Progenitor cell of endocrine pancreas (in vitro differentiated cells): ENCODE results near the gene MANEA. TPM values are rescaled to one million over a fixed set of nuclear protein-coding genes. Genes with fewer than 3 reads are reported as not detected.
A peak's percentile ranks its signal among the peaks of the same experiment; 100 is the strongest.
"Not testable (repeated sequence)": the region's sequence is repeated elsewhere in the genome, so short reads cannot be mapped to it uniquely, and the experiment has no call there.

Experiments
- DNase-seq: peaks from one replicate; pipeline ENCODE4 v3.0.0; 2021; ENCODE audit warnings: low spot score; ENCODE audit not compliant: unreplicated experiment
- H3K27ac Mint-ChIP-seq: 2 replicates; pipeline ENCODE4 v1.8.0; 2021; ENCODE audit warnings: mild to moderate bottlenecking, moderate library complexity, mixed read lengths
- H3K27me3 Mint-ChIP-seq: 2 replicates; pipeline ENCODE4 v1.8.0; 2021; ENCODE audit warnings: mixed read lengths
- H3K36me3 Mint-ChIP-seq: 2 replicates; pipeline ENCODE4 v1.8.0; 2022; ENCODE audit warnings: mixed read lengths; ENCODE audit not compliant: insufficient read depth
- H3K4me1 Mint-ChIP-seq: 2 replicates; pipeline ENCODE4 v1.8.0; 2021; ENCODE audit warnings: low read depth, mixed read lengths
- H3K4me3 Mint-ChIP-seq: 2 replicates; pipeline ENCODE4 v1.8.0; 2021; ENCODE audit warnings: low read depth, mild to moderate bottlenecking, moderate library complexity, mixed read lengths
- H3K9me3 Mint-ChIP-seq: 2 replicates; pipeline ENCODE4 v1.8.0; 2021; ENCODE audit warnings: low read depth, mixed read lengths
- CTCF ChIP-seq: fragments of 200-600 bp; sonication (generic); IDR thresholded peaks from one replicate; pipeline ENCODE4 v1.5.0; 2021; ENCODE audit warnings: antibody characterized with exemption, mild to moderate bottlenecking; ENCODE audit not compliant: unreplicated experiment
- total RNA-seq: library from RNA; stranded (reverse); gene quantifications from 2 replicates; pipeline ENCODE4 v1.2.1, GENCODE V29; 2021

MANEA gene
- total RNA-seq, 1 donor from 2014 or later = 10.8 TPM

- Mint-ChIP-seq H3K9me3 (no peaks in the 10 kb centered on the region), H3K4me3 (peak overlapping the region; percentile 91), H3K36me3 (no peaks in the 10 kb centered on the region), H3K27me3 (peaks cover 14% of the 10 kb centered on the region), H3K27ac (peak overlapping the region; percentile 97), H3K4me1 (peaks cover 25% of the 10 kb centered on the region)
- DNase-seq = no peak
- TF ChIP-seq CTCF = no peak
Measured at GRCh38 chr6:95576218-95576997, 927 bp upstream of the MANEA start.

DNA sequence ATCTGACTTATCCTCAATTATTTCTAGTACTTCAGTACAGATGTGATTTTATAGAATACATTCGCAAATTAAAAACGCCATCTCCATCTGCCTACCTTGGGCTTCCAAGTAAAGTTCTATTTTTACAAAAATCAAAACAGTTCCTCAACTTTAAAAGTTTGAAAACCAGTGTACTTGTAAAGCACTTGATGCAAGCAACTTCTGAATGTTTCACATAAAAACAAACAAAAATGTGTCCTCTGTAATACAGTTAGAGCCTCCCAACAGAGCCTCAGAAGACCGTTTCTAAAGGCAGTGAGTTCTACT, 384 bp upstream of the MANEA start:
- no peaks in the 10 kb centered on the region for H3K36me3 Mint-ChIP-seq
- no peak for DNase-seq
- no peak for TF ChIP-seq CTCF
- H3K4me3 Mint-ChIP-seq = peak overlapping the region; percentile 91
- peaks cover 25% of the 10 kb centered on the region for H3K4me1 Mint-ChIP-seq
- H3K9me3 Mint-ChIP-seq = no peaks in the 10 kb centered on the region
- H3K27me3 Mint-ChIP-seq = peaks cover 12% of the 10 kb centered on the region
- H3K27ac Mint-ChIP-seq = peak overlapping the region; percentile 97

GRCh38 chr6:95578106-95578410, 723 bp downstream of the MANEA start:
- H3K27me3 Mint-ChIP-seq = peaks cover 7% of the 10 kb centered on the region
- H3K27ac Mint-ChIP-seq = peak overlapping the region; percentile 99
- no peaks in the 10 kb centered on the region for H3K36me3 Mint-ChIP-seq
- no peak for DNase-seq
- H3K9me3 Mint-ChIP-seq = no peaks in the 10 kb centered on the region
- peak overlapping the region; percentile 91 for H3K4me3 Mint-ChIP-seq
- peaks cover 25% of the 10 kb centered on the region for H3K4me1 Mint-ChIP-seq
- TF ChIP-seq CTCF = no peak

- H3K36me3 Mint-ChIP-seq = peaks cover 10% of the 10 kb centered on the region
- no peaks in the 10 kb centered on the region for H3K27me3 Mint-ChIP-seq
- H3K4me3 Mint-ChIP-seq = no peak overlapping the region
- DNase-seq = no peak
- H3K9me3 Mint-ChIP-seq = peaks cover 13% of the 10 kb centered on the region
- H3K27ac Mint-ChIP-seq = no peak overlapping the region
- TF ChIP-seq CTCF = no peak
- peaks cover 10% of the 10 kb centered on the region for H3K4me1 Mint-ChIP-seq
Measured at GRCh38 chr6:95581073-95581472, 3.7 kb downstream of the MANEA start.

DNA sequence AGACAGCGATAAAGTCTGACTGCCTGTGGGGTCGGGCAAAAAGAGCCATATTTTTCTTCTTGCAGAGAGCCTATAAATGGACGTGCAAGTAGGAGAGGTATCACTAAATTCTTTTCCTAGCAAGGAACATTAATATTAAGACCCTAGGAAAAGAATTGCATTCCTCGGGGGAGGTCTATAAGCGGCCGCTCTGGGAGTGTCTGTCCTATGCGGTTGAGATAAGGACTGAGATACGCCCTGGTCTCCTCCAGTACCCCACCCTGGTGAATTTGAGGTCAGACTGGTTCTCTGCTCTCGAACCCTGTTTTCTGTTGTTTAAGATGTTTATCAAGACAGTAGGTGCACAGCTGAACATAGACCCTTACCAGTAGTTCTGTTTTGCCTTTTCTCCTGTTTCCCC, 6.9 kb downstream of the MANEA start:
- not testable (repeated sequence) for H3K27ac Mint-ChIP-seq, H3K4me3 Mint-ChIP-seq, H3K27me3 Mint-ChIP-seq, H3K4me1 Mint-ChIP-seq, DNase-seq
- Mint-ChIP-seq H3K36me3 (peaks cover 12% of the 10 kb centered on the region), H3K9me3 (peaks cover 13% of the 10 kb centered on the region)

DNA sequence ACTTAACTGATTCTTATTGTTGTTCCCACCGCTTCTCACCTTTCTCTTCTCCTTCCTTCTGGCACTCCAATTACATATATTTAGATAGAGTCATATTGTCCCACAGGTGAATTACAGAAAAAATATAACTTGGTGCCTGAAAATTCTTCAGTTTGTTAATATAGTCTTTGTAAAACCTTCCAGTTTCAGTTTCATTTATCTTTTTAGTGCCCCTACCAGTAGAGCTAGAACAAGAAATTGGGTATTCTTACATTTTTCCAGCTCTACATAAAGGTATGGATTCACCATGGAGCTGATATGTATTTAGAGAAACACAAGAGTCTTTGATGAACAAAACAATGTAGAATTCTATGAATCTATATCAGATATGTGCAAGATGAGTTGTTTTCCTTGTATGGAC, 10.7 kb downstream of the MANEA start:
- Mint-ChIP-seq H3K9me3 (peaks cover 18% of the 10 kb centered on the region), H3K36me3 (peaks cover 23% of the 10 kb centered on the region), H3K27me3 (no peaks in the 10 kb centered on the region), H3K4me1 (no peaks in the 10 kb centered on the region), H3K27ac (no peak overlapping the region), H3K4me3 (no peak overlapping the region)
- no peak for DNase-seq
- TF ChIP-seq CTCF = no peak
